Liver (tissue), 3 donors: Measurements from ENCODE around the gene CERS4.

Source experiments
- ATF3 ChIP-seq: IDR thresholded peaks from 2 replicates; pipeline ENCODE4 v1.6.1; 2016; ENCODE audit warnings: antibody characterized with exemption
- CTCF ChIP-seq: fragments of 150-350 bp; IDR thresholded peaks from 2 replicates; pipeline ENCODE4 v1.5.1; 2017; ENCODE audit warnings: improper control_type of control experiment, low read depth, low read length; ENCODE audit not compliant: missing input control
- EGR1 ChIP-seq, 2 donors: IDR thresholded peaks; 2 replicates each; pipeline ENCODE4 v1.6.1; 2016 to 2018; ENCODE audit warnings: antibody characterized with exemption in 2 of 2, low read depth in 2 of 2
- GABPA ChIP-seq, 2 donors: IDR thresholded peaks in 1 of 2; conservative IDR thresholded peaks in 1 of 2; 2 replicates each; pipeline ENCODE4 v1.6.1; 2016; ENCODE audit warnings: antibody characterized with exemption in 2 of 2, mild to moderate bottlenecking in 1 of 2, moderate library complexity in 1 of 2
- JUND ChIP-seq, 2 donors: IDR thresholded peaks; 2 replicates each; pipeline ENCODE4 v1.6.1; 2016; ENCODE audit warnings: antibody characterized with exemption in 2 of 2
- RAD21 ChIP-seq, 2 donors: IDR thresholded peaks; 2 replicates each; pipeline ENCODE4 v1.6.1; 2016; ENCODE audit warnings: antibody characterized with exemption in 2 of 2, mild to moderate bottlenecking in 2 of 2
- REST ChIP-seq: IDR thresholded peaks from 2 replicates; pipeline ENCODE4 v1.6.1; 2016; ENCODE audit warnings: antibody characterized with exemption, mild to moderate bottlenecking
- SP1 ChIP-seq: IDR thresholded peaks from 2 replicates; pipeline ENCODE4 v1.6.1; 2018; ENCODE audit warnings: antibody characterized with exemption, mild to moderate bottlenecking
- TAF1 ChIP-seq: conservative IDR thresholded peaks from 2 replicates; pipeline ENCODE4 v1.6.1; 2016; ENCODE audit warnings: antibody characterized with exemption, mild to moderate bottlenecking
- YY1 ChIP-seq: IDR thresholded peaks from 2 replicates; pipeline ENCODE4 v1.6.1; 2016; ENCODE audit warnings: antibody characterized with exemption, mild to moderate bottlenecking
- TF ChIP-seq, protein P1 (sequence below): IDR thresholded peaks from 2 replicates; pipeline ENCODE4 v1.6.1; 2016; ENCODE audit warnings: antibody characterized with exemption
- donor health status: healthy.
- donor health status: healthy.

- no peak for TF ChIP-seq CTCF
- no peak for TF ChIP-seq YY1
- no peak for TF ChIP-seq SP1
- TF ChIP-seq EGR1 (IDR thresholded peaks at IDR 0.05; ENCODE audit: low read depth in 2 of 2): no peak
- no peak for TF ChIP-seq TAF1
- no peak for TF ChIP-seq REST
- TF ChIP-seq ATF3: no peak
- TF ChIP-seq, protein P1, sequence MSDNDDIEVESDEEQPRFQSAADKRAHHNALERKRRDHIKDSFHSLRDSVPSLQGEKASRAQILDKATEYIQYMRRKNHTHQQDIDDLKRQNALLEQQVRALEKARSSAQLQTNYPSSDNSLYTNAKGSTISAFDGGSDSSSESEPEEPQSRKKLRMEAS: no peak
- no peak for TF ChIP-seq RAD21 (IDR thresholded peaks at IDR 0.05)
- TF ChIP-seq GABPA (IDR thresholded peaks at IDR 0.05 in 1 of 2, conservative IDR thresholded peaks at IDR 0.05 in 1 of 2): no peak
- no peak for TF ChIP-seq JUND (IDR thresholded peaks at IDR 0.05)
These were observed 11.3 kb downstream of the CERS4 start for GRCh38 chr19:8220481-8220880.
